ENCODE measurements around the gene B3GALNT2. TPM values are rescaled to one million over a fixed set of nuclear protein-coding genes. Genes with fewer than 3 reads are reported as not detected.

The B3GALNT2 gene
- total RNA-seq (12.2 and 13.5 TPM in 2 replicates), polyA plus RNA-seq (5.6 and 6.8 TPM in 2 replicates), polyA minus RNA-seq (8.7 and 9.1 TPM in 2 replicates)
- total RNA-seq (2013): 9.8 TPM

DNA sequence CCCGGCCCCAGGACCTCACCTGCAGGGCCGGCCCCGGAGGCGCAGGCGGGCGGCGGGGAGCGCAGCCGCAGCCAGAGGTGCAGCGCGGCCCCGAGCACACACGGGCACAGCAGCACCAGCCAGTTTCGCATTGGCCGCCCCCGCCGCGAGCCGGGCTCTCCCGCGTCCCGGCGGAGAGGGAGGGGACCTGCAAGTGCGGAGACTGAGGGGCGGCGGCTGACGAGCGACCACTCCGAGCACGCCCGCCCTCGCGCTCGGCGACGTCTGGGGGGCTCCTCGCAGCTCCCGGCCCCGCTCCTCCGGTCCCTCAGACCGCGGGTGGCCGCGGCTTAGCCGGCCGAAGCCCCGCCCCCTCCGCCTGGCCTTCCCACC is at the start of gene B3GALNT2:
Gene B3GALNT2, minus strand, starts transcription at position 331 of the 372 bp plus-strand sequence. Its CDS starts 200 bp downstream, at position 131.
- peak; percentile 54 for ATAC-seq (ENCODE audit: low read depth)

More for the DNA sequence above, at the start of gene B3GALNT2:
- ChIA-PET POLR2A (interaction anchor here (0.5 to 1.1 kb wide), 5 partner anchors 343 to 1096 kb away, joined by 3 to 6 read pairs (median 4); partner anchors contain the start of gene RBM34), CTCF (interaction anchor here (0.5 to 3.2 kb wide), 16 partner anchors 9 to 1026 kb away, joined by 3 to 20 read pairs (median 3); no protein-coding TSS in a partner anchor)
- no peaks in the 10 kb centered on the region for H3K9me3 ChIP-seq (ENCODE audit: control extremely low read depth in 1 of 3, control insufficient read depth in 2 of 3, insufficient read depth in 1 of 3, low read length in 2 of 3)
- no peaks in the 10 kb centered on the region for H3K36me3 ChIP-seq (replicated peaks in 1 of 2; ENCODE audit: control extremely low read depth in 1 of 2, control insufficient read depth in 1 of 2, extremely low read depth in 1 of 2, insufficient read depth in 2 of 2, low read length in 1 of 2)
- DNase-seq: no peak
- peaks cover 7 to 12% of the 10 kb centered on the region in 2 donors for H3K4me1 ChIP-seq (ENCODE audit: control insufficient read depth in 2 of 2, insufficient read depth in 2 of 2, low read length in 2 of 2)
- H3K9ac ChIP-seq (ENCODE audit: low read length): peak within 1 kb of the TSS; percentile 90
- H3K27ac Mint-ChIP-seq: peak within 1 kb of the TSS; percentile 93
- peak within 1 kb of the TSS; percentile 85 to 92 for H3K27ac ChIP-seq (ENCODE audit: low read length in 2 of 2)
- peak within 1 kb of the TSS; percentile 90 for H3K4me2 ChIP-seq (replicated peaks; ENCODE audit: low read depth, low read length, poor library complexity, severe bottlenecking)
- peak within 1 kb of the TSS; percentile 99 for H2AFZ ChIP-seq (ENCODE audit: insufficient read depth, low read depth, low read length, poor library complexity, severe bottlenecking)
- H3K4me3 ChIP-seq (ENCODE audit: control extremely low read depth in 1 of 5, extremely low read depth in 1 of 5, insufficient read depth in 1 of 5, low read depth in 2 of 5, low read length in 4 of 5): peak within 1 kb of the TSS; percentile 41 to 97 (median 93)
- H3K27me3 ChIP-seq (replicated peaks in 1 of 4; ENCODE audit: control extremely low read depth in 1 of 4, control insufficient read depth in 3 of 4, insufficient read depth in 4 of 4, low read length in 3 of 4): no peaks in the 10 kb centered on the region
- H3K4me3 Mint-ChIP-seq: peak within 1 kb of the TSS; percentile 99
- under 1% methylated on average over 48 of the region's 48 CpGs for WGBS (ENCODE audit: insufficient coverage)
- TF ChIP-seq CTCF (IDR thresholded peaks at IDR 0.05): no peak
- no peak for TF ChIP-seq EZH2 (IDR thresholded peaks at IDR 0.05; ENCODE audit: borderline replicate concordance, insufficient read depth, low read depth, low read length, poor library complexity, severe bottlenecking)
- intact Hi-C loops (cut with micrococcal nuclease): loop anchor here (1.0 to 10.0 kb wide), 11 partner anchors 9 to 1131 kb away; partner anchors contain the start of genes ARID4B, COA6, GGPS1 and HEATR1
- H3K79me2 ChIP-seq (ENCODE audit: control insufficient read depth, insufficient read depth, low read length): peaks cover 24% of the 10 kb centered on the region
- peaks cover 24% of the 10 kb centered on the region for H3K4me1 Mint-ChIP-seq
- no peaks in the 10 kb centered on the region for H4K20me1 ChIP-seq (ENCODE audit: control insufficient read depth, insufficient read depth, low read length, poor library complexity, severe bottlenecking)
- H3K27me3 Mint-ChIP-seq: no peaks in the 10 kb centered on the region
- H3K9me3 Mint-ChIP-seq (ENCODE audit: insufficient read depth): no peaks in the 10 kb centered on the region
